Mesendoderm (in vitro differentiated cells): ENCODE results near the gene TLE3. TPM values are rescaled to one million over a fixed set of nuclear protein-coding genes. Genes with fewer than 3 reads are reported as not detected.

Experiments used
- DNase-seq: peaks from one replicate; pipeline ENCODE4 v3.0.0; 2013
- H2AK5ac ChIP-seq: 2 replicates; pipeline ENCODE4 v1.6.1; 2013; ENCODE audit warnings: low read length, inconsistent platforms
- H2BK120ac ChIP-seq: 2 replicates; pipeline ENCODE4 v1.6.1; 2013; ENCODE audit warnings: low read depth, mild to moderate bottlenecking, low read length, moderate library complexity, mixed read lengths
- H2BK15ac ChIP-seq: replicated peaks from 2 replicates; pipeline ENCODE4 v1.6.1; 2013; ENCODE audit warnings: low read depth, mild to moderate bottlenecking, moderate library complexity
- H2BK5ac ChIP-seq: 2 replicates; pipeline ENCODE4 v1.6.1; 2013; ENCODE audit warnings: low read length, inconsistent platforms
- H3K18ac ChIP-seq: 2 replicates; pipeline ENCODE4 v1.6.1; 2013; ENCODE audit warnings: mild to moderate bottlenecking, low read length, mixed read lengths
- H3K23ac ChIP-seq: one replicate; pipeline ENCODE4 v1.6.1; 2013; ENCODE audit warnings: low read length
- H3K27ac ChIP-seq: 2 replicates; pipeline ENCODE4 v1.5.1; 2013; ENCODE audit warnings: low read depth, mild to moderate bottlenecking, inconsistent platforms, low read length, moderate library complexity
- H3K27me3 ChIP-seq: 2 replicates; pipeline ENCODE4 v1.6.1; 2013; ENCODE audit warnings: low read length, control low read depth, mild to moderate bottlenecking, inconsistent platforms; ENCODE audit not compliant: insufficient read depth, poor library complexity
- H3K36me3 ChIP-seq: 2 replicates; pipeline ENCODE4 v1.6.1; 2013; ENCODE audit warnings: low read length, inconsistent platforms; ENCODE audit not compliant: control insufficient read depth, insufficient read depth
- H3K4ac ChIP-seq: one replicate; pipeline ENCODE4 v1.6.1; 2013; ENCODE audit warnings: low read depth, mild to moderate bottlenecking, low read length, moderate library complexity
- H3K4me1 ChIP-seq: 2 replicates; pipeline ENCODE4 v1.6.1; 2013; ENCODE audit warnings: low read depth, low read length, inconsistent platforms; ENCODE audit not compliant: control insufficient read depth
- H3K4me2 ChIP-seq: 2 replicates; pipeline ENCODE4 v1.6.1; 2013; ENCODE audit warnings: low read length
- H3K4me3 ChIP-seq: 2 replicates; pipeline ENCODE4 v1.5.1; 2013; ENCODE audit warnings: mild to moderate bottlenecking, low read length
- H3K56ac ChIP-seq: one replicate; pipeline ENCODE4 v1.6.1; 2013; ENCODE audit warnings: low read length
- H3K79me1 ChIP-seq: 2 replicates; pipeline ENCODE4 v1.6.1; 2013; ENCODE audit warnings: low read length, inconsistent platforms
- H3K79me2 ChIP-seq: 2 replicates; pipeline ENCODE4 v1.6.1; 2013; ENCODE audit warnings: mild to moderate bottlenecking, low read length; ENCODE audit not compliant: control insufficient read depth, insufficient read depth
- H3K9ac ChIP-seq: 2 replicates; pipeline ENCODE4 v1.6.1; 2013; ENCODE audit warnings: low read length, inconsistent platforms
- H4K5ac ChIP-seq: one replicate; pipeline ENCODE4 v1.6.1; 2013; ENCODE audit warnings: low read length
- H4K8ac ChIP-seq: one replicate; pipeline ENCODE4 v1.6.1; 2013; ENCODE audit warnings: low read depth, mild to moderate bottlenecking, control low read depth, low read length, moderate library complexity
- WGBS: extraction: QIAGEN DNeasy Blood & Tissue Kit; methylation state at CpG from one replicate; pipeline ENCODE4 v1.1.7; 2013; ENCODE audit warnings: low lambda C conversion rate, missing lambda C conversion rate; ENCODE audit not compliant: insufficient coverage; ENCODE audit errors: extremely low coverage; 5-methylcytosine and 5-hydroxymethylcytosine counted together
- polyA plus RNA-seq, 2 experiments: library from polyadenylated mRNA; stranded (reverse); fragments of 200-250 nt; gene quantifications; one replicate each; pipeline ENCODE4 v1.2.3, GENCODE V29; 2013

The TLE3 gene
- 56.3 TPM for polyA plus RNA-seq (2013, experiment 1 of 2)
- 55.9 TPM for polyA plus RNA-seq (2013, experiment 2 of 2)

- no CpG with 5 or more reads among the region's 77 CpGs for WGBS
- Histone ChIP-seq H3K4me1 (peaks cover 16% of the 10 kb centered on the region), H3K56ac (peak within 1 kb of the TSS; percentile 97)
Observed at GRCh38 chr15:70097321-70098152, at the start of gene TLE3. TLE3 (minus strand) TSS chr15:70097917; CDS start chr15:70096798, 1,119 bp downstream.

GRCh38 chr15:70147178-70147760 is 49.6 kb upstream of the TLE3 start:
- Histone ChIP-seq H3K4me1 (peaks cover 16% of the 10 kb centered on the region), H3K9ac (no peak overlapping the region), H4K5ac (no peak overlapping the region), H2BK5ac (no peak overlapping the region), H3K56ac (no peak overlapping the region), H3K27me3 (no peaks in the 10 kb centered on the region), H2BK120ac (no peak overlapping the region), H2AK5ac (no peak overlapping the region), H3K79me1 (no peaks in the 10 kb centered on the region), H2BK15ac (no peak overlapping the region), H3K4ac (no peak overlapping the region), H3K4me2 (no peak overlapping the region), H4K8ac (no peak overlapping the region), H3K23ac (no peak overlapping the region), H3K79me2 (no peaks in the 10 kb centered on the region), H3K18ac (no peak overlapping the region), H3K4me3 (no peak overlapping the region), H3K36me3 (no peaks in the 10 kb centered on the region), H3K27ac (no peak overlapping the region)
- no CpG with 5 or more reads among the region's 8 CpGs for WGBS
- no peak for DNase-seq

More at GRCh38 chr15:70097321-70098152, at the start of gene TLE3:
- peak within 1 kb of the TSS; percentile 59 for H3K23ac ChIP-seq
- no peak within 1 kb of the TSS for H2AK5ac ChIP-seq
- peak; percentile 99 for DNase-seq
- peak within 1 kb of the TSS; percentile 86 for H3K27ac ChIP-seq
- H2BK5ac ChIP-seq, result peak within 1 kb of the TSS; percentile 84
- peak within 1 kb of the TSS; percentile 41 for H2BK15ac ChIP-seq
- peak within 1 kb of the TSS; percentile 95 for H2BK120ac ChIP-seq
- H3K79me1 ChIP-seq, result no peaks in the 10 kb centered on the region
- H3K9ac ChIP-seq, result peak within 1 kb of the TSS; percentile 95
- H3K27me3 ChIP-seq, result no peaks in the 10 kb centered on the region
- H3K36me3 ChIP-seq, result no peaks in the 10 kb centered on the region
- H3K4ac ChIP-seq, result peak within 1 kb of the TSS; percentile 97
- H3K18ac ChIP-seq, result peak within 1 kb of the TSS; percentile 99
- peaks cover 40% of the 10 kb centered on the region for H3K79me2 ChIP-seq
- H3K4me2 ChIP-seq, result peak within 1 kb of the TSS; percentile 80
- H3K4me3 ChIP-seq, result peak within 1 kb of the TSS; percentile 66
- H4K8ac ChIP-seq, result peak within 1 kb of the TSS; percentile 81
- H4K5ac ChIP-seq, result no peak within 1 kb of the TSS

DNA sequence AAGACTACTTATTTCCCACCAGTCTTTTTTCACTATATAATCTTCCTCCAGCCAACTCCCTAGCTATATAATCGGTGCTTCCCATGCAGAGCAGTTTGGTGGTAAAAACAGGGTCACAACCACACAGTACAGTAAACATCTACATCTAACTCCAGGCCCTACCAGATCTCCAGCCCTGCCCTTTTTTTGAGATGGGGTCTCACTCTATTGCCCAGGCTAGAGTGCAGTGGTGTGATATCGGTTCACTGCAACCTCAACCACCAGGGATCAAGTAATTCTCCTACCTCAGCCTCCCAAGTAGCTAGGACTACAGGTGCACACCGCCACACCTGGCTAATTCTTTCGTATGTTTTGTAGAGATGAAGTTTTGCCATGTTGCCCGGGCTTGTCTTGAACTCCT is 49.1 kb upstream of the TLE3 start:
- Histone ChIP-seq H3K9ac (no peak overlapping the region), H4K8ac (no peak overlapping the region), H3K4me3 (no peak overlapping the region), H3K27me3 (no peaks in the 10 kb centered on the region), H3K27ac (no peak overlapping the region), H2BK120ac (no peak overlapping the region), H3K79me1 (no peaks in the 10 kb centered on the region), H2AK5ac (no peak overlapping the region), H2BK15ac (no peak overlapping the region), H3K18ac (no peak overlapping the region), H3K56ac (no peak overlapping the region), H3K36me3 (no peaks in the 10 kb centered on the region), H4K5ac (no peak overlapping the region), H3K4me2 (no peak overlapping the region), H3K23ac (no peak overlapping the region), H2BK5ac (no peak overlapping the region), H3K4ac (no peak overlapping the region), H3K4me1 (peaks cover 16% of the 10 kb centered on the region), H3K79me2 (no peaks in the 10 kb centered on the region)
- DNase-seq, result no peak
- no CpG with 5 or more reads among the region's 5 CpGs for WGBS

- H2BK5ac ChIP-seq, result no peak overlapping the region
- no peaks in the 10 kb centered on the region for H3K79me2 ChIP-seq
- H3K18ac ChIP-seq, result no peak overlapping the region
- no peak overlapping the region for H2BK120ac ChIP-seq
- no peak for DNase-seq
- no peaks in the 10 kb centered on the region for H3K27me3 ChIP-seq
- no peak overlapping the region for H3K27ac ChIP-seq
- no peak overlapping the region for H3K4me2 ChIP-seq
- peaks cover 13% of the 10 kb centered on the region for H3K4me1 ChIP-seq
- no peak overlapping the region for H3K4me3 ChIP-seq
- no peaks in the 10 kb centered on the region for H3K79me1 ChIP-seq
- H3K9ac ChIP-seq, result no peak overlapping the region
- H4K5ac ChIP-seq, result no peak overlapping the region
- no peaks in the 10 kb centered on the region for H3K36me3 ChIP-seq
- no peak overlapping the region for H2AK5ac ChIP-seq
- H3K56ac ChIP-seq, result no peak overlapping the region
- no peak overlapping the region for H3K23ac ChIP-seq
- no peak overlapping the region for H3K4ac ChIP-seq
- H4K8ac ChIP-seq, result no peak overlapping the region
- no peak overlapping the region for H2BK15ac ChIP-seq
Observed at GRCh38 chr15:70146162-70146561, 48.4 kb upstream of the TLE3 start.

DNA sequence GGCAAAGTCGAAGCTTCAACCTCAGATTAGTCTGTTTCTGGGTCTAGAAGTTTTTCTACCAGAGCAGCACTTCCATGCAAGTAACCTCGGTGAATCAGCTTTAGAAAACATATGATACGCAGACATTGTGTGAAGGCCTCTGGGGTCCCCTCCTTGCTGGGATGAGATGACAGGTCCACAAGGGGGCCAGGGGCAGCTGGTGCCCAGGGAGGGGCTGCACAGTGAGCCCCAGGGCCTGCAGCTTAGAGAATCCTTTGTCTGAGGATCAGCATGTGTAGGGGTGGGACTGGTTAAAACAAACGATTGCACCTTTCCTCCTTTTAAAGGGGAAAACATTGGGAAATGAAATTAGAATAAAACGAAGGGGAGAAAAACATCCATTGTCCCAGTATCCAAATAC is 47.5 kb upstream of the TLE3 start:
- Histone ChIP-seq H2BK120ac (no peak overlapping the region), H3K9ac (no peak overlapping the region), H2BK15ac (no peak overlapping the region), H3K4me3 (no peak overlapping the region), H3K18ac (no peak overlapping the region), H2BK5ac (no peak overlapping the region), H4K5ac (no peak overlapping the region), H3K4ac (no peak overlapping the region), H3K79me2 (no peaks in the 10 kb centered on the region), H3K4me1 (peaks cover 13% of the 10 kb centered on the region), H3K4me2 (no peak overlapping the region), H3K27me3 (no peaks in the 10 kb centered on the region), H3K56ac (no peak overlapping the region), H3K23ac (no peak overlapping the region), H2AK5ac (no peak overlapping the region), H3K36me3 (no peaks in the 10 kb centered on the region), H3K79me1 (no peaks in the 10 kb centered on the region), H3K27ac (no peak overlapping the region), H4K8ac (no peak overlapping the region)
- WGBS, result no CpG with 5 or more reads among the region's 5 CpGs
- no peak for DNase-seq
